OCI-LY7 (cell line): ENCODE results near the gene EML2. TPM values are rescaled to one million over a fixed set of nuclear protein-coding genes. Genes with fewer than 3 reads are reported as not detected.

ENCODE experiments used
- BruUV-seq: library from RNA; stranded (reverse); fragments of 400-500 nt; replicated peaks from 2 replicates; lab custom pipeline; 2021; lab: Mats Ljungman, UMichigan
- CTCF ChIA-PET: fragments of 300-600 bp; sonication (Branson Sonifier 250); formaldehyde crosslinking; loops from one replicate; lab custom pipeline; 2022; ENCODE audit warnings: antibody characterized with exemption; ENCODE audit not compliant: unreplicated experiment; lab: Charles Lee
- POLR2A ChIA-PET: fragments of 300-600 bp; sonication (Branson Sonifier 250); formaldehyde crosslinking; loops from one replicate; lab custom pipeline; 2022; ENCODE audit warnings: antibody characterized with exemption; lab: Charles Lee
- DNase-seq: peaks from one replicate; pipeline ENCODE4 v3.0.0-alpha.2; 2015; ENCODE audit warnings: low spot score
- H2AFZ ChIP-seq: fragments of 200-600 bp; sonication (generic), shearing (Covaris generic); 2 replicates; pipeline ENCODE4 v1.6.1; 2014; ENCODE audit warnings: mild to moderate bottlenecking, antibody characterized with exemption, low read length, moderate library complexity
- H3K27ac ChIP-seq: fragments of 200-600 bp; sonication (generic); 2 replicates; pipeline ENCODE4 v1.5.1; 2014; ENCODE audit warnings: mixed run types, low read depth, mild to moderate bottlenecking, moderate library complexity, low read length, inconsistent platforms; ENCODE audit not compliant: poor library complexity, severe bottlenecking
- H3K36me3 ChIP-seq: fragments of 200-600 bp; sonication (generic); 2 replicates; pipeline ENCODE4 v1.6.1; 2014; ENCODE audit warnings: mild to moderate bottlenecking, antibody characterized with exemption, low read length, moderate library complexity, mixed read lengths; ENCODE audit not compliant: insufficient read depth
- H3K4me1 ChIP-seq: fragments of 200-600 bp; sonication (generic); 2 replicates; pipeline ENCODE4 v1.5.1; 2014; ENCODE audit warnings: mild to moderate bottlenecking, low read length; ENCODE audit not compliant: insufficient read depth, poor library complexity, severe bottlenecking
- H3K4me2 ChIP-seq: fragments of 200-600 bp; sonication (generic); 2 replicates; pipeline ENCODE4 v1.6.1; 2014; ENCODE audit warnings: mild to moderate bottlenecking, low read length
- H3K4me3 ChIP-seq: fragments of 200-600 bp; sonication (generic); 2 replicates; pipeline ENCODE4 v1.5.1; 2014; ENCODE audit warnings: mild to moderate bottlenecking, low read depth, low read length; ENCODE audit not compliant: poor library complexity, severe bottlenecking
- H3K79me2 ChIP-seq: fragments of 200-600 bp; sonication (generic); 2 replicates; pipeline ENCODE4 v1.6.1; 2016; ENCODE audit warnings: low read depth, mild to moderate bottlenecking, low read length, moderate library complexity, mixed read lengths; ENCODE audit not compliant: insufficient read depth
- H3K9me2 ChIP-seq: fragments of 200-600 bp; sonication (generic); 2 replicates; pipeline ENCODE4 v1.6.1; 2016; ENCODE audit warnings: mild to moderate bottlenecking, low read length, mixed read lengths; ENCODE audit not compliant: insufficient read depth
- H3K9me3 ChIP-seq: fragments of 200-600 bp; sonication (generic); 2 replicates; pipeline ENCODE4 v1.6.1; 2014; ENCODE audit warnings: mild to moderate bottlenecking, mixed run types, low read length, mixed read lengths
- H4K20me1 ChIP-seq: fragments of 200-600 bp; sonication (generic); 2 replicates; pipeline ENCODE4 v1.6.1; 2014; ENCODE audit warnings: mild to moderate bottlenecking, antibody characterized with exemption, low read length, moderate library complexity, mixed read lengths; ENCODE audit not compliant: insufficient read depth
- EZH2phosphoT487 ChIP-seq: fragments of 200-600 bp; sonication (generic); IDR thresholded peaks from 2 replicates; pipeline ENCODE4 v1.6.1; 2018; ENCODE audit warnings: low read depth, borderline replicate concordance, mild to moderate bottlenecking, mixed run types, antibody characterized with exemption, low read length, moderate library complexity, mixed read lengths
- intact Hi-C: fragments of 100-400 bp; cut with micrococcal nuclease; formaldehyde crosslinking; loops from one replicate; pipeline ENCODE4 v1.10.0; 2022; ENCODE audit not compliant: unreplicated experiment
- total RNA-seq, 2 experiments: library from RNA; depleted of rRNA in 1 of 2; stranded (reverse); fragments of >200 nt in 1 of 2; shearing (Covaris generic) in 1 of 2; gene quantifications; 2 replicates each; pipeline ENCODE4 v1.2.3, GENCODE V29; 2014 to 2022
- TF ChIP-seq, protein P1 (sequence below): fragments of 200-600 bp; sonication (generic); conservative IDR thresholded peaks from 2 replicates; pipeline ENCODE4 v1.5.1; 2014; ENCODE audit warnings: mild to moderate bottlenecking, antibody characterized with exemption, low read length, moderate library complexity, mixed read lengths

The EML2 gene
- total RNA-seq, 2 experiments from 2014 or later = 26.1 to 47.5 TPM

DNA sequence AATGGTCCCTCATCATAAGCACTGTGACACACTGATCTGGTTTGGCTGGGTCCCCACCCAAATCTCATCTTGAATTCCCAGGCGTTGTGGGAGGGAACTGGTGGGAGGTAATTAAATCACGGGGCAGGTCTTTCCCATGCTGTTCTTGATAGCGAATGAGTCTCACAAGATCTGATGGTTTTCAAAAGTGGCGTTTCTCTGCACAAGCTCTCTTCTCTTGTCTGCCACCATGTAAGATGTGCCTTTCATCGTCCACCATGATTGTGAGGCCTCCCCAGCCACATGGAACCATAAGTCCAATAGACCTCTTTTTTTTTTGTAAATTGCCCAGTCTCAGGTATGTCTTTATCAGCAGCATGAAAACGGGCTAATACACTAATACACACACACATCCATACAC lies 30.2 kb downstream of the EML2 start:
- DNase-seq = no peak
- no peaks in the 10 kb centered on the region for H4K20me1 ChIP-seq
- H3K9me3 ChIP-seq = peaks cover 6% of the 10 kb centered on the region; the same call in 1 of the 2 replicates
- ChIA-PET POLR2A (no interaction called here), CTCF (no interaction called here)
- BruUV-seq = no TSS peak
- intact Hi-C loops = no loop called here
- no peak overlapping the region for H3K27ac ChIP-seq
- H2AFZ ChIP-seq = no peak overlapping the region
- no peaks in the 10 kb centered on the region for H3K79me2 ChIP-seq
- peaks cover 27% of the 10 kb centered on the region for H3K36me3 ChIP-seq
- peaks cover 4% of the 10 kb centered on the region for H3K4me1 ChIP-seq
- TF ChIP-seq, protein P1, sequence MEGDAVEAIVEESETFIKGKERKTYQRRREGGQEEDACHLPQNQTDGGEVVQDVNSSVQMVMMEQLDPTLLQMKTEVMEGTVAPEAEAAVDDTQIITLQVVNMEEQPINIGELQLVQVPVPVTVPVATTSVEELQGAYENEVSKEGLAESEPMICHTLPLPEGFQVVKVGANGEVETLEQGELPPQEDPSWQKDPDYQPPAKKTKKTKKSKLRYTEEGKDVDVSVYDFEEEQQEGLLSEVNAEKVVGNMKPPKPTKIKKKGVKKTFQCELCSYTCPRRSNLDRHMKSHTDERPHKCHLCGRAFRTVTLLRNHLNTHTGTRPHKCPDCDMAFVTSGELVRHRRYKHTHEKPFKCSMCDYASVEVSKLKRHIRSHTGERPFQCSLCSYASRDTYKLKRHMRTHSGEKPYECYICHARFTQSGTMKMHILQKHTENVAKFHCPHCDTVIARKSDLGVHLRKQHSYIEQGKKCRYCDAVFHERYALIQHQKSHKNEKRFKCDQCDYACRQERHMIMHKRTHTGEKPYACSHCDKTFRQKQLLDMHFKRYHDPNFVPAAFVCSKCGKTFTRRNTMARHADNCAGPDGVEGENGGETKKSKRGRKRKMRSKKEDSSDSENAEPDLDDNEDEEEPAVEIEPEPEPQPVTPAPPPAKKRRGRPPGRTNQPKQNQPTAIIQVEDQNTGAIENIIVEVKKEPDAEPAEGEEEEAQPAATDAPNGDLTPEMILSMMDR = no peak
- no peak for TF ChIP-seq EZH2phosphoT487
- H3K4me3 ChIP-seq = no peak overlapping the region
- no peaks in the 10 kb centered on the region for H3K9me2 ChIP-seq
- no peak overlapping the region for H3K4me2 ChIP-seq

DNA sequence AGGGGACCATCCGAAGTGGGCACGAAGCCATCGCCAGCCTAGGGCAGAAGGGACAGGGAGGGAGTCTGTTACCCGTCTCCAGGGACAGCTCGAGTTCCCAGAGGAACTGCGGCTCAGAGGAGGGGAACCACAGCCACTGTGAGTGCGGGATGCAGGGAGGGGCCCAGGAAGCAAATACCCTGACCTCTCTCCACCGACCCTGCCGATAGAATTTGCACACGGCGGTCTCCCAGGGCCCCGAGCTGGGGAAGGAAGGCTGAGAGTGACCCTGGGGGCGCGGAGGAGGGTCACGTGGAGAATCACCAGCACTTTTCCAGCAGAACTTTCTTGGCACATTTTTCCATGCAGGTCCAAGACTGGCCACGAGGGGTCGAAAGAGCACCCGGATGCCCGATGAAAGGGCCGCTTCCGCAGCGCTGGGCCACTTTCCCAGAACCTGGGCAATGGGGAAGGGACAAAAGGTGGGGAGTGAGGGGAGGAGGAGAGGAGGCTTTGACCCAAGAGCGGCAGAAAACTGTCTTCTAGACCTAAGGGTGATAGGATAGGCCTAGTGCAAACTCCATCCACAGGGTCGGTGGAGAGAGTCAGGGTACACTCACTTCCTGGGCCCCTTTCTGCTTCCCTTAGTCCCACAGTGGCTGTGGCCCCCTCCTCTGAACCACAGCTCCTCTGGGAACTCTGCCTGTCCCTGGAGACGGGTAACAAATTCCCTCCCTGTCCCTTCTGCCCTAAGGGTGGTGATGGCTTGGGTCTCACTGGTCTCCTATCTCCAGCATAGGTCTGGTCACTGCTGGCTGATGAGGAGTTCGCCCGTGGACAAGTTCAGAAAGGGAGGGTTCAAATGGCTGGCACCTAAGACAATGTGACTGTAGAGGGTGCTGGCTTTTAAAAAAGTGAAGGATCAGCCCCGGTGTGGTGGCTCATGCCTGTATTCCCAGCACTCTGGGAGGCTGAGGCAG lies 31.8 kb downstream of the EML2 start:
- TF ChIP-seq, protein P1 = peak; percentile 77
- no peak for TF ChIP-seq EZH2phosphoT487
- Histone ChIP-seq H4K20me1 (no peaks in the 10 kb centered on the region), H3K27ac (no peak overlapping the region), H3K36me3 (peaks cover 17% of the 10 kb centered on the region), H2AFZ (peak overlapping the region; percentile 46; the same call in 1 of the 2 replicates), H3K4me2 (no peak overlapping the region; the same call in 1 of the 2 replicates), H3K4me1 (peaks cover 4% of the 10 kb centered on the region), H3K9me2 (no peaks in the 10 kb centered on the region), H3K4me3 (no peak overlapping the region), H3K79me2 (no peaks in the 10 kb centered on the region), H3K9me3 (peaks cover 6% of the 10 kb centered on the region; the same call in 1 of the 2 replicates)
- peak; percentile 28 for DNase-seq
- no TSS peak for BruUV-seq
- POLR2A ChIA-PET = no interaction called here
- CTCF ChIA-PET = no interaction called here
- intact Hi-C loops = no loop called here
